Endothelial cell of umbilical vein (primary cell): ENCODE results near the gene COL13A1. TPM values are rescaled to one million over a fixed set of nuclear protein-coding genes. Genes with fewer than 3 reads are reported as not detected.

ENCODE experiments used
- BruUV-seq: library from RNA; stranded (reverse); fragments of 400-500 nt; replicated peaks from 2 replicates; lab custom pipeline; 2021; lab: Mats Ljungman, UMichigan
- CTCF ChIA-PET: fragments of 300-600, 350-600 bp; sonication (Branson Sonifier 250); formaldehyde crosslinking; loops from one replicate; lab custom pipeline; 2021; ENCODE audit warnings: antibody characterized with exemption, inconsistent platforms; lab: Charles Lee
- POLR2A ChIA-PET: fragments of 300-600, 350-600 bp; sonication (Branson Sonifier 250); formaldehyde crosslinking; loops from one replicate; lab custom pipeline; 2021; ENCODE audit warnings: antibody characterized with exemption, inconsistent platforms; lab: Charles Lee
- DNase-seq: peaks from one replicate; pipeline ENCODE4 v3.0.0-alpha.2; 2011; ENCODE audit warnings: low read depth, low spot score
- FAIRE-seq: peaks from 2 replicates; lab custom pipeline; 2011; peaks lifted over from hg19 to GRCh38; lab: Jason Lieb, UNC
- H2AFZ ChIP-seq: 2 replicates; pipeline ENCODE4 v1.6.0; 2012; ENCODE audit warnings: low read depth, low read length, control low read depth, inconsistent platforms
- H3K27ac ChIP-seq: 2 replicates; pipeline ENCODE4 v1.5.1; 2011; ENCODE audit warnings: low read depth, mild to moderate bottlenecking, control low read depth, low read length, moderate library complexity; ENCODE audit not compliant: insufficient read depth
- H3K27me3 ChIP-seq, 2 experiments: 2 replicates each; pipeline versions ENCODE4 v1.6.0 to v1.6.1; 2011; ENCODE audit warnings: low read length in 2 of 2, mixed read lengths in 1 of 2; ENCODE audit not compliant: control insufficient read depth in 2 of 2, insufficient read depth in 2 of 2
- H3K36me3 ChIP-seq, 2 experiments: 2 replicates in 1 of 2; 3 replicates in 1 of 2; pipeline ENCODE4 v1.5.1; 2011; ENCODE audit warnings: low read length in 2 of 2, mild to moderate bottlenecking in 1 of 2, moderate library complexity in 1 of 2; ENCODE audit not compliant: control insufficient read depth in 2 of 2, insufficient read depth in 2 of 2; ENCODE audit errors: extremely low read depth in 1 of 2
- H3K4me1 ChIP-seq: 3 replicates; pipeline ENCODE4 v1.5.1; 2011; ENCODE audit warnings: mild to moderate bottlenecking, low read length; ENCODE audit not compliant: control insufficient read depth, insufficient read depth; ENCODE audit errors: extremely low read depth
- H3K4me2 ChIP-seq: 2 replicates; pipeline ENCODE4 v1.6.1; 2011; ENCODE audit warnings: low read length, control low read depth, mixed read lengths; ENCODE audit not compliant: insufficient read depth
- H3K4me3 ChIP-seq, 3 experiments: fragments of 200-600 bp in 1 of 3; sonication (generic), shearing (Covaris generic) in 1 of 3; replicated peaks in 1 of 3; 2 replicates each; pipeline ENCODE4 v1.5.1; 2011 to 2016; ENCODE audit warnings: control low read depth in 3 of 3, low read length in 3 of 3, mild to moderate bottlenecking in 2 of 3, inconsistent platforms in 1 of 3, low read depth in 1 of 3, moderate library complexity in 1 of 3; ENCODE audit not compliant: insufficient read depth in 1 of 3
- H3K79me2 ChIP-seq: 2 replicates; pipeline ENCODE4 v1.6.0; 2012; ENCODE audit warnings: low read length, inconsistent platforms; ENCODE audit not compliant: control insufficient read depth, insufficient read depth
- H3K9ac ChIP-seq: replicated peaks from 2 replicates; pipeline ENCODE3; 2011; ENCODE audit warnings: low read length, control low read depth; ENCODE audit not compliant: insufficient read depth; ENCODE audit errors: extremely low read depth
- H3K9me1 ChIP-seq: replicated peaks from 3 replicates; pipeline ENCODE4 v1.6.0; 2011; ENCODE audit warnings: mild to moderate bottlenecking, low read length; ENCODE audit not compliant: control insufficient read depth, insufficient read depth; ENCODE audit errors: extremely low read depth
- H3K9me3 ChIP-seq: replicated peaks from 2 replicates; pipeline ENCODE4 v1.5.1; 2012; ENCODE audit warnings: low read length, inconsistent platforms; ENCODE audit not compliant: control insufficient read depth, insufficient read depth
- H4K20me1 ChIP-seq: replicated peaks from 2 replicates; pipeline ENCODE3; 2011; ENCODE audit warnings: mild to moderate bottlenecking, low read length; ENCODE audit not compliant: control insufficient read depth, insufficient read depth; ENCODE audit errors: extremely low read depth
- CTCF ChIP-seq, 2 donors: IDR thresholded peaks; 1 replicate in 1 of 2; 2 replicates in 1 of 2; pipeline ENCODE4 v1.5.1; 2011; ENCODE audit warnings: low read length in 2 of 2, mild to moderate bottlenecking in 2 of 2, moderate library complexity in 2 of 2, control low read depth in 1 of 2, inconsistent platforms in 1 of 2, low read depth in 1 of 2; ENCODE audit not compliant: insufficient read depth in 1 of 2; ENCODE audit errors: extremely low read depth in 1 of 2
- EZH2 ChIP-seq: IDR thresholded peaks from 2 replicates; pipeline ENCODE4 v1.6.1; 2012; ENCODE audit warnings: borderline replicate concordance, low read depth, mild to moderate bottlenecking, moderate library complexity, low read length, inconsistent platforms; ENCODE audit not compliant: severe bottlenecking
- FOS ChIP-seq: IDR thresholded peaks from 2 replicates; pipeline ENCODE4 v1.6.1; 2011; ENCODE audit warnings: mild to moderate bottlenecking, low read length, moderate library complexity, borderline replicate concordance; ENCODE audit not compliant: insufficient read depth
- GATA2 ChIP-seq: IDR thresholded peaks from 2 replicates; pipeline ENCODE4 v1.7.0; 2011; ENCODE audit warnings: low read depth, mild to moderate bottlenecking, moderate library complexity, mixed read lengths, low read length; ENCODE audit not compliant: insufficient read length, insufficient read depth
- JUN ChIP-seq: IDR thresholded peaks from 2 replicates; pipeline ENCODE4 v1.6.1; 2011; ENCODE audit warnings: borderline replicate concordance, low read depth; ENCODE audit not compliant: insufficient read length, insufficient read depth
- MAX ChIP-seq: IDR thresholded peaks from 2 replicates; pipeline ENCODE4 v1.6.1; 2011; ENCODE audit not compliant: insufficient read depth, insufficient read length
- MYC ChIP-seq: IDR thresholded peaks from one replicate; pipeline ENCODE4 v1.6.1; 2011; ENCODE audit warnings: mild to moderate bottlenecking, low read depth, low read length
- POLR2A ChIP-seq: IDR thresholded peaks from 2 replicates; pipeline ENCODE4 v1.6.1; 2012; ENCODE audit warnings: low read depth, mild to moderate bottlenecking, control low read depth, low read length
- POLR2AphosphoS5 ChIP-seq: IDR thresholded peaks from 2 replicates; pipeline ENCODE4 v1.6.1; 2012; ENCODE audit warnings: low read depth, mild to moderate bottlenecking, control low read depth, low read length, moderate library complexity; ENCODE audit not compliant: insufficient read depth
- dilution Hi-C: fragments of 300-500 bp; cut with MboI; formaldehyde crosslinking; loops from one replicate; pipeline ENCODE4 v1.15.0; 2019; ENCODE audit warnings: low sequenced_read_pairs; ENCODE audit not compliant: extremely low pct_ligation_motif_present
- intact Hi-C: fragments of 100-400 bp; cut with micrococcal nuclease; formaldehyde crosslinking; loops from one replicate; pipeline ENCODE4 v1.10.0; 2022
- polyA plus RNA-seq, 4 experiments: library from polyadenylated mRNA; depleted of rRNA in 3 of 4; stranded (reverse) in 3 of 4; unstranded in 1 of 4; fragments of >200 nt; gene quantifications; 2 replicates each; pipeline versions ENCODE4 v1.2.1 to v1.2.3, GENCODE V29; 2011 to 2012; ENCODE audit warnings: missing spikeins in 1 of 4
- total RNA-seq: library from RNA; stranded (reverse); gene quantifications from 2 replicates; pipeline ENCODE4 v1.2.3, GENCODE V29; 2021

Gene COL13A1
- total and polyA plus RNA-seq, 2 donors (not counting 3 experiments of a cell fraction or from before 2014, with no cell fraction given): 21.4 to 47.5 TPM

- intact Hi-C loops (loop anchor here (10.0 kb wide), 1 partner anchor 409 kb away; no protein-coding TSS in a partner anchor), dilution Hi-C loops (no loop called here)
- Histone ChIP-seq H3K4me1 (no peaks in the 10 kb centered on the region), H4K20me1 (no peaks in the 10 kb centered on the region), H3K4me3 (no peak overlapping the region), H3K9me3 (no peaks in the 10 kb centered on the region), H3K9me1 (no peaks in the 10 kb centered on the region), H2AFZ (no peak overlapping the region), H3K36me3 (peaks cover 0 to 3% of the 10 kb centered on the region in 2 experiments), H3K27ac (no peak overlapping the region), H3K4me2 (no peak overlapping the region), H3K79me2 (no peaks in the 10 kb centered on the region), H3K9ac (no peak overlapping the region), H3K27me3 (no peaks in the 10 kb centered on the region)
- FAIRE-seq (no peak), DNase-seq (no peak)
- POLR2A ChIA-PET: no interaction called here
- BruUV-seq: no TSS peak
- CTCF ChIA-PET: interaction anchor here (6.6 kb wide), 1 partner anchor 168 kb away, joined by 172 read pairs; no protein-coding TSS in a partner anchor
- TF ChIP-seq POLR2A (no peak), JUN (no peak), CTCF (IDR thresholded peaks at IDR 0.05; ENCODE audit: extremely low read depth in 1 of 2, insufficient read depth in 1 of 2, low read depth in 1 of 2, low read length in 2 of 2) (no peak), MYC (no peak), FOS (no peak), EZH2 (no peak), MAX (no peak), GATA2 (no peak), POLR2AphosphoS5 (no peak)
Observed at GRCh38 chr10:69955897-69956740, 154.4 kb downstream of the COL13A1 start.
